K562 (cell line): ENCODE measurements around the gene SOCS3. TPM values are rescaled to one million over a fixed set of nuclear protein-coding genes. Genes with fewer than 3 reads are reported as not detected.
A peak's percentile ranks its signal among the peaks of the same experiment; 100 is the strongest.

Source experiments
- CBX3 ChIP-seq, 2 experiments: IDR thresholded peaks; 1 replicate in 1 of 2; 2 replicates in 1 of 2; pipeline ENCODE4 v1.6.1; 2012; ENCODE audit warnings: inconsistent platforms in 2 of 2, low read length in 2 of 2, borderline replicate concordance in 1 of 2, control low read depth in 1 of 2
- HMG20B ChIP-seq: fragments of 250-450 bp; sonication (Bioruptor Pico); IDR thresholded peaks from 2 replicates; pipeline ENCODE4 v1.5.0; 2021; ENCODE audit warnings: mild to moderate bottlenecking
- HOMEZ ChIP-seq: fragments of 250-450 bp; sonication (Bioruptor Pico); IDR thresholded peaks from 2 replicates; pipeline ENCODE4 v1.4.0; 2020; ENCODE audit warnings: mild to moderate bottlenecking, moderate library complexity
- NEUROD1 ChIP-seq: fragments of 150-350 bp; IDR thresholded peaks from 2 replicates; pipeline ENCODE4 v1.6.1; 2014; ENCODE audit warnings: borderline replicate concordance, low read length, low read depth; ENCODE audit not compliant: partially characterized antibody
- PRMT5 ChIP-seq: sonication (generic); formaldehyde crosslinking; IDR thresholded peaks from 2 replicates; pipeline ENCODE4 v1.5.0; 2020; ENCODE audit warnings: missing genetic modification reagents
- ZNF232 ChIP-seq: sonication (generic); formaldehyde crosslinking; IDR thresholded peaks from 2 replicates; pipeline ENCODE4 v1.8.0; 2022; ENCODE audit warnings: mild to moderate bottlenecking, missing genetic modification reagents
- ZNF280A ChIP-seq: fragments of 450-650 bp; IDR thresholded peaks from 2 replicates; pipeline ENCODE4 v1.6.1; 2018; ENCODE audit warnings: mild to moderate bottlenecking, low read depth; ENCODE audit not compliant: partially characterized antibody
- ZNF449 ChIP-seq: fragments of 250-450 bp; sonication (Bioruptor Pico); IDR thresholded peaks from 2 replicates; pipeline ENCODE4 v1.8.0; 2022; ENCODE audit warnings: moderate library complexity, mild to moderate bottlenecking, inconsistent platforms
- polyA plus RNA-seq, 8 experiments: library from polyadenylated mRNA; depleted of rRNA in 4 of 8; stranded (reverse) in 5 of 8; unstranded in 3 of 8; fragments of >200 nt; fragmentation: Nextera tagmentation in 2 of 8; fragmentation: Illumina TruSeq in 1 of 8; extraction: Ambion mirVana in 2 of 8; extraction: Trizol in 1 of 8; gene quantifications; 2 replicates each; pipeline versions ENCODE4 v1.2.1 to v1.2.3, GENCODE V29; 2011 to 2014; ENCODE audit warnings: inconsistent platforms in 1 of 8, missing spikeins in 1 of 8
- total RNA-seq, 7 experiments: library from RNA; depleted of rRNA in 6 of 7; stranded (reverse); fragments of >200 nt in 6 of 7; fragmentation: Illumina TruSeq in 2 of 7; extraction: Trizol in 2 of 7; gene quantifications; 2 replicates each; pipeline versions ENCODE4 v1.2.1 to v1.2.3, GENCODE V29; 2011 to 2021; ENCODE audit warnings: low replicate concordance in 1 of 7
- TF ChIP-seq, protein P1 (sequence below): fragments of 200-400 bp; formaldehyde crosslinking; IDR thresholded peaks from 2 replicates; pipeline ENCODE4 v1.6.1; 2017; ENCODE audit warnings: mild to moderate bottlenecking, low read depth, low read length, moderate library complexity

The SOCS3 gene
- total and polyA plus RNA-seq, 9 of the 15 experiments (the other 6 are each of a cell fraction or from before 2014, with no cell fraction given), result 0.56 to 38.9 (median 13.7) TPM

GRCh38 chr17:78378225-78379130 is 18.6 kb upstream of the SOCS3 start, which contains the start of gene PGS1 (continued):
- TF ChIP-seq ZNF232 (CRISPR knock-in tag), result peak; percentile 45; the same call in 1 of the 2 replicates
- no peak for TF ChIP-seq ZNF449 (CRISPR knock-in tag)
- no peak for TF ChIP-seq ZNF280A
- peak in 1 of 2 experiments; percentile 58; a peak in 1 of 3 replicates for TF ChIP-seq CBX3 (IDR thresholded peaks at IDR 0.05; ENCODE audit: borderline replicate concordance in 1 of 2, low read length in 2 of 2)
- TF ChIP-seq HOMEZ, result no peak
- TF ChIP-seq, protein P1, sequence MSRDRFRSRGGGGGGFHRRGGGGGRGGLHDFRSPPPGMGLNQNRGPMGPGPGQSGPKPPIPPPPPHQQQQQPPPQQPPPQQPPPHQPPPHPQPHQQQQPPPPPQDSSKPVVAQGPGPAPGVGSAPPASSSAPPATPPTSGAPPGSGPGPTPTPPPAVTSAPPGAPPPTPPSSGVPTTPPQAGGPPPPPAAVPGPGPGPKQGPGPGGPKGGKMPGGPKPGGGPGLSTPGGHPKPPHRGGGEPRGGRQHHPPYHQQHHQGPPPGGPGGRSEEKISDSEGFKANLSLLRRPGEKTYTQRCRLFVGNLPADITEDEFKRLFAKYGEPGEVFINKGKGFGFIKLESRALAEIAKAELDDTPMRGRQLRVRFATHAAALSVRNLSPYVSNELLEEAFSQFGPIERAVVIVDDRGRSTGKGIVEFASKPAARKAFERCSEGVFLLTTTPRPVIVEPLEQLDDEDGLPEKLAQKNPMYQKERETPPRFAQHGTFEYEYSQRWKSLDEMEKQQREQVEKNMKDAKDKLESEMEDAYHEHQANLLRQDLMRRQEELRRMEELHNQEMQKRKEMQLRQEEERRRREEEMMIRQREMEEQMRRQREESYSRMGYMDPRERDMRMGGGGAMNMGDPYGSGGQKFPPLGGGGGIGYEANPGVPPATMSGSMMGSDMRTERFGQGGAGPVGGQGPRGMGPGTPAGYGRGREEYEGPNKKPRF, result no peak
- no peak for TF ChIP-seq HMG20B (CRISPR knock-in tag)
- no peak for TF ChIP-seq NEUROD1
- no peak for TF ChIP-seq PRMT5 (CRISPR knock-in tag)
